Activated CD8-positive, alpha-beta T cell treated with anti-CD3 and anti-CD28 coated beads for 36 hours (primary cell): ENCODE measurements around the gene ABCA5. TPM values are rescaled to one million over a fixed set of nuclear protein-coding genes. Genes with fewer than 3 reads are reported as not detected.
A peak's percentile ranks its signal among the peaks of the same experiment; 100 is the strongest.

Experiments
- ATAC-seq: fragments of 200-7000 bp; cut with Tn5 transposase; one replicate; pipeline ENCODE4 v1.10.0; 2021; ENCODE audit warnings: mild to moderate bottlenecking, moderate library complexity
- CTCF ChIA-PET: fragments of 350-600 bp; sonication (Branson Sonifier 250); formaldehyde crosslinking; loops from one replicate; lab custom pipeline; 2021; ENCODE audit warnings: antibody characterized with exemption; lab: Charles Lee
- POLR2A ChIA-PET: fragments of 350-600 bp; sonication (Branson Sonifier 250); formaldehyde crosslinking; loops from one replicate; lab custom pipeline; 2021; ENCODE audit warnings: antibody characterized with exemption; lab: Charles Lee
- DNase-seq: peaks from one replicate; pipeline ENCODE4 v3.0.0-alpha.2; 2020
- H3K27ac Mint-ChIP-seq: one replicate; pipeline ENCODE4 v1.8.0; 2021; ENCODE audit warnings: mild to moderate bottlenecking, mixed read lengths
- H3K27me3 Mint-ChIP-seq: one replicate; pipeline ENCODE4 v1.8.0; 2021; ENCODE audit warnings: mixed read lengths
- H3K36me3 Mint-ChIP-seq: one replicate; pipeline ENCODE4 v1.8.0; 2021; ENCODE audit warnings: low read depth, mixed read lengths
- H3K4me1 Mint-ChIP-seq: one replicate; pipeline ENCODE4 v1.8.0; 2021; ENCODE audit warnings: low read depth, mixed read lengths
- H3K4me3 Mint-ChIP-seq: one replicate; pipeline ENCODE4 v1.8.0; 2021; ENCODE audit warnings: mild to moderate bottlenecking, moderate library complexity, mixed read lengths
- H3K9me3 Mint-ChIP-seq: one replicate; pipeline ENCODE4 v1.8.0; 2021; ENCODE audit warnings: mixed read lengths
- CTCF ChIP-seq: fragments of 200-600 bp; IDR thresholded peaks from one replicate; pipeline ENCODE4 v1.8.0; 2022; ENCODE audit warnings: antibody characterized with exemption, mild to moderate bottlenecking
- intact Hi-C: fragments of 100-400 bp; cut with micrococcal nuclease; formaldehyde crosslinking; loops from one replicate; pipeline ENCODE4 v1.10.0; 2022
- total RNA-seq, 2 experiments: library from RNA; stranded (reverse); gene quantifications; one replicate each; pipeline ENCODE4 v1.2.3, GENCODE V29; 2021

Gene ABCA5
- 10 to 100 TPM; 12.4 to 13.2 TPM for total RNA-seq

- H3K27ac Mint-ChIP-seq: peak within 1 kb of the TSS; percentile 92
- peak; percentile 92 for DNase-seq
- TF ChIP-seq CTCF: no peak
- peaks cover 2% of the 10 kb centered on the region for H3K27me3 Mint-ChIP-seq
- ChIA-PET CTCF (interaction anchor here (1.9 to 2.0 kb wide), 2 partner anchors 8 to 68 kb away, joined by 6 to 8 read pairs; no protein-coding TSS in a partner anchor), POLR2A (interaction anchor here (0.7 to 1.4 kb wide), 5 partner anchors 8 to 922 kb away, joined by 3 to 5 read pairs (median 3); no protein-coding TSS in a partner anchor)
- H3K36me3 Mint-ChIP-seq: peaks cover 6% of the 10 kb centered on the region
- peak within 1 kb of the TSS; percentile 94 for H3K4me3 Mint-ChIP-seq
- intact Hi-C loops: no loop called here
- H3K4me1 Mint-ChIP-seq: peaks cover 36% of the 10 kb centered on the region
- ATAC-seq: peak; percentile 98
- H3K9me3 Mint-ChIP-seq: peaks cover 6% of the 10 kb centered on the region
Observed at GRCh38 chr17:69327060-69327831, at the start of gene ABCA5. TSS of gene ABCA5 (minus strand) at chr17:69327133. CDS start at chr17:69314415, 12,718 bp downstream.

GRCh38 chr17:69375229-69375628 is 48.3 kb upstream of the ABCA5 start:
- Mint-ChIP-seq H3K27ac (no peak overlapping the region), H3K4me1 (peaks cover 2% of the 10 kb centered on the region), H3K9me3 (no peaks in the 10 kb centered on the region), H3K36me3 (no peaks in the 10 kb centered on the region), H3K27me3 (peaks cover 3% of the 10 kb centered on the region), H3K4me3 (no peak overlapping the region)
- ATAC-seq: no peak
- intact Hi-C loops: no loop called here
- POLR2A ChIA-PET: no interaction called here
- DNase-seq: no peak
- CTCF ChIA-PET: no interaction called here
- TF ChIP-seq CTCF: no peak

GRCh38 chr17:69373069-69373468 is 46.1 kb upstream of the ABCA5 start:
- peaks cover 11% of the 10 kb centered on the region for H3K27me3 Mint-ChIP-seq
- ATAC-seq: no peak
- ChIA-PET POLR2A (no interaction called here), CTCF (no interaction called here)
- intact Hi-C loops: no loop called here
- TF ChIP-seq CTCF: no peak
- peaks cover 2% of the 10 kb centered on the region for H3K4me1 Mint-ChIP-seq
- H3K4me3 Mint-ChIP-seq: no peak overlapping the region
- no peak overlapping the region for H3K27ac Mint-ChIP-seq
- H3K36me3 Mint-ChIP-seq: no peaks in the 10 kb centered on the region
- DNase-seq: no peak
- H3K9me3 Mint-ChIP-seq: no peaks in the 10 kb centered on the region

- ATAC-seq: peak; percentile 37
- Mint-ChIP-seq H3K36me3 (no peaks in the 10 kb centered on the region), H3K27ac (no peak overlapping the region), H3K4me1 (peaks cover 5% of the 10 kb centered on the region), H3K27me3 (peaks cover 9% of the 10 kb centered on the region), H3K4me3 (no peak overlapping the region), H3K9me3 (no peaks in the 10 kb centered on the region)
- DNase-seq: peak; percentile 10
- TF ChIP-seq CTCF: no peak
- CTCF ChIA-PET: interaction anchor here (1.2 kb wide), 1 partner anchor 53 kb away, joined by 3 read pairs; no protein-coding TSS in a partner anchor
- intact Hi-C loops: no loop called here
- POLR2A ChIA-PET: no interaction called here
Observed at GRCh38 chr17:69367298-69367697, 40.4 kb upstream of the ABCA5 start.

GRCh38 chr17:69363488-69364210 is 36.7 kb upstream of the ABCA5 start:
- no peak overlapping the region for H3K27ac Mint-ChIP-seq

More at GRCh38 chr17:69363488-69364210, 36.7 kb upstream of the ABCA5 start:
- intact Hi-C loops: no loop called here
- ChIA-PET POLR2A (no interaction called here), CTCF (no interaction called here)
- TF ChIP-seq CTCF: no peak
- Mint-ChIP-seq H3K4me3 (no peak overlapping the region), H3K36me3 (no peaks in the 10 kb centered on the region), H3K27me3 (peaks cover 4% of the 10 kb centered on the region), H3K4me1 (peaks cover 7% of the 10 kb centered on the region), H3K9me3 (no peaks in the 10 kb centered on the region)
- DNase-seq (no peak), ATAC-seq (no peak)
